Anterior cingulate cortex (tissue), 58 donors: ENCODE data around the gene CDC45.
"Not testable (repeated sequence)": the region's sequence is repeated elsewhere in the genome, so short reads cannot be mapped to it uniquely, and the experiment has no call there.

Experiments
- DNase-seq, 58 donors: peaks; one replicate each; lab custom pipeline; 2025; lab: John Stamatoyannopoulos, UW

Gene CDC45

GRCh38 chr22:19548427-19548826 lies 68.7 kb downstream of the CDC45 start:
- DNase-seq, result not testable (repeated sequence)

- DNase-seq, result no peak
These were observed 69.2 kb downstream of the CDC45 start for GRCh38 chr22:19548964-19549363.

- no peak for DNase-seq
These were observed 69.7 kb downstream of the CDC45 start for GRCh38 chr22:19549428-19549827.

GRCh38 chr22:19550382-19550781 lies 70.7 kb downstream of the CDC45 start:
- DNase-seq, result no peak

GRCh38 chr22:19553201-19553600 lies 73.5 kb downstream of the CDC45 start:
- no peak for DNase-seq

GRCh38 chr22:19554834-19555404 lies 75.2 kb downstream of the CDC45 start:
- no peak for DNase-seq

- no peak for DNase-seq
These were observed 75.9 kb downstream of the CDC45 start for GRCh38 chr22:19555651-19556050.

- DNase-seq, result no peak
These were observed 77.3 kb downstream of the CDC45 start for GRCh38 chr22:19556963-19557545.

GRCh38 chr22:19559324-19559811 lies 79.6 kb downstream of the CDC45 start:
- DNase-seq, result no peak

GRCh38 chr22:19559956-19560355 lies 80.2 kb downstream of the CDC45 start:
- DNase-seq, result no peak

- no peak for DNase-seq
These were observed 85.9 kb downstream of the CDC45 start for GRCh38 chr22:19565382-19566278.

- DNase-seq, result no peak
These were observed 86.8 kb downstream of the CDC45 start for GRCh38 chr22:19566279-19567156.

- DNase-seq, result no peak
These were observed 87.7 kb downstream of the CDC45 start for GRCh38 chr22:19567157-19568009.

GRCh38 chr22:19568337-19569275 lies 88.9 kb downstream of the CDC45 start:
- DNase-seq, result no peak

GRCh38 chr22:19569276-19569640 lies 89.5 kb downstream of the CDC45 start:
- DNase-seq, result no peak

GRCh38 chr22:19569976-19570375 lies 90.3 kb downstream of the CDC45 start:
- DNase-seq, result no peak
